GM19351 (cell line): Measurements from ENCODE around the gene PPM1K.

ENCODE experiments used
- ATAC-seq: cut with Tn5 transposase; IDR thresholded peaks from one replicate; pipeline ENCODE4 v1.9.1; 2021; ENCODE audit warnings: mild to moderate bottlenecking, moderate library complexity; ENCODE audit not compliant: unreplicated experiment

Gene PPM1K

GRCh38 chr4:88277711-88278225 is 6.6 kb downstream of the PPM1K start:
- no peak for ATAC-seq

GRCh38 chr4:88276952-88277710 is 7.2 kb downstream of the PPM1K start:
- no peak for ATAC-seq

- ATAC-seq, result no peak
Observed at GRCh38 chr4:88275949-88276515, 8.3 kb downstream of the PPM1K start.

GRCh38 chr4:88275516-88275915 is 8.8 kb downstream of the PPM1K start:
- peak; percentile 74 for ATAC-seq

GRCh38 chr4:88268913-88269312 is 15.4 kb downstream of the PPM1K start:
- ATAC-seq, result no peak

GRCh38 chr4:88264336-88264735 is 20.0 kb downstream of the PPM1K start:
- ATAC-seq, result no peak

- no peak for ATAC-seq
Observed at GRCh38 chr4:88257726-88258125, 26.6 kb downstream of the PPM1K start.

GRCh38 chr4:88255111-88255510 is 29.2 kb downstream of the PPM1K start:
- no peak for ATAC-seq

GRCh38 chr4:88251924-88252323 is 32.4 kb downstream of the PPM1K start:
- no peak for ATAC-seq

- ATAC-seq, result no peak
Observed at GRCh38 chr4:88247148-88247547, 37.2 kb downstream of the PPM1K start.

- ATAC-seq, result no peak
Observed at GRCh38 chr4:88246600-88246999, 37.8 kb downstream of the PPM1K start.

- peak; percentile 68 for ATAC-seq
Observed at GRCh38 chr4:88244816-88245579, 39.4 kb downstream of the PPM1K start.

- no peak for ATAC-seq
Observed at GRCh38 chr4:88244056-88244455, 40.3 kb downstream of the PPM1K start.

GRCh38 chr4:88242144-88242543 is 42.2 kb downstream of the PPM1K start:
- ATAC-seq, result no peak

- ATAC-seq, result no peak
Observed at GRCh38 chr4:88240297-88240714, 44.1 kb downstream of the PPM1K start.

GRCh38 chr4:88230969-88231771 is 53.2 kb downstream of the PPM1K start:
- no peak for ATAC-seq

- ATAC-seq, result no peak
Observed at GRCh38 chr4:88230461-88230891, 53.9 kb downstream of the PPM1K start.

- ATAC-seq, result no peak
Observed at GRCh38 chr4:88227734-88228133, 56.6 kb downstream of the PPM1K start.

GRCh38 chr4:88226143-88226542 is 58.2 kb downstream of the PPM1K start:
- no peak for ATAC-seq

- no peak for ATAC-seq
Observed at GRCh38 chr4:88225232-88226105, 58.9 kb downstream of the PPM1K start.
